Liver (tissue), 3 donors: Measurements from ENCODE around the gene RUSC1.
A peak's percentile ranks its signal among the peaks of the same experiment; 100 is the strongest.

ENCODE experiments used
- CTCF ChIP-seq: fragments of 150-350 bp; IDR thresholded peaks from 2 replicates; pipeline ENCODE4 v1.5.1; 2017; ENCODE audit warnings: improper control_type of control experiment, low read depth, low read length; ENCODE audit not compliant: missing input control
- MAX ChIP-seq: IDR thresholded peaks from 2 replicates; pipeline ENCODE4 v1.6.1; 2016; ENCODE audit warnings: antibody characterized with exemption
- SP1 ChIP-seq: IDR thresholded peaks from 2 replicates; pipeline ENCODE4 v1.6.1; 2018; ENCODE audit warnings: antibody characterized with exemption, mild to moderate bottlenecking
- TF ChIP-seq, protein P1 (sequence below): IDR thresholded peaks from 2 replicates; pipeline ENCODE4 v1.6.1; 2016; ENCODE audit warnings: antibody characterized with exemption, mild to moderate bottlenecking
- donor health status: healthy.
- donor health status: healthy.

GRCh38 chr1:155304558-155305063, 16.1 kb upstream of the RUSC1 start:
- TF ChIP-seq CTCF (no peak), MAX (no peak), SP1 (peak; percentile 49)
- TF ChIP-seq, protein P1, sequence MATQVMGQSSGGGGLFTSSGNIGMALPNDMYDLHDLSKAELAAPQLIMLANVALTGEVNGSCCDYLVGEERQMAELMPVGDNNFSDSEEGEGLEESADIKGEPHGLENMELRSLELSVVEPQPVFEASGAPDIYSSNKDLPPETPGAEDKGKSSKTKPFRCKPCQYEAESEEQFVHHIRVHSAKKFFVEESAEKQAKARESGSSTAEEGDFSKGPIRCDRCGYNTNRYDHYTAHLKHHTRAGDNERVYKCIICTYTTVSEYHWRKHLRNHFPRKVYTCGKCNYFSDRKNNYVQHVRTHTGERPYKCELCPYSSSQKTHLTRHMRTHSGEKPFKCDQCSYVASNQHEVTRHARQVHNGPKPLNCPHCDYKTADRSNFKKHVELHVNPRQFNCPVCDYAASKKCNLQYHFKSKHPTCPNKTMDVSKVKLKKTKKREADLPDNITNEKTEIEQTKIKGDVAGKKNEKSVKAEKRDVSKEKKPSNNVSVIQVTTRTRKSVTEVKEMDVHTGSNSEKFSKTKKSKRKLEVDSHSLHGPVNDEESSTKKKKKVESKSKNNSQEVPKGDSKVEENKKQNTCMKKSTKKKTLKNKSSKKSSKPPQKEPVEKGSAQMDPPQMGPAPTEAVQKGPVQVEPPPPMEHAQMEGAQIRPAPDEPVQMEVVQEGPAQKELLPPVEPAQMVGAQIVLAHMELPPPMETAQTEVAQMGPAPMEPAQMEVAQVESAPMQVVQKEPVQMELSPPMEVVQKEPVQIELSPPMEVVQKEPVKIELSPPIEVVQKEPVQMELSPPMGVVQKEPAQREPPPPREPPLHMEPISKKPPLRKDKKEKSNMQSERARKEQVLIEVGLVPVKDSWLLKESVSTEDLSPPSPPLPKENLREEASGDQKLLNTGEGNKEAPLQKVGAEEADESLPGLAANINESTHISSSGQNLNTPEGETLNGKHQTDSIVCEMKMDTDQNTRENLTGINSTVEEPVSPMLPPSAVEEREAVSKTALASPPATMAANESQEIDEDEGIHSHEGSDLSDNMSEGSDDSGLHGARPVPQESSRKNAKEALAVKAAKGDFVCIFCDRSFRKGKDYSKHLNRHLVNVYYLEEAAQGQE: peak; percentile 67
